ENCODE data around the gene CACHD1. TPM values are rescaled to one million over a fixed set of nuclear protein-coding genes. Genes with fewer than 3 reads are reported as not detected.

The CACHD1 gene
- total and polyA plus RNA-seq, 2 of the 4 experiments (the other 2 are of a cell fraction) = 2.9 to 5.9 TPM

DNA sequence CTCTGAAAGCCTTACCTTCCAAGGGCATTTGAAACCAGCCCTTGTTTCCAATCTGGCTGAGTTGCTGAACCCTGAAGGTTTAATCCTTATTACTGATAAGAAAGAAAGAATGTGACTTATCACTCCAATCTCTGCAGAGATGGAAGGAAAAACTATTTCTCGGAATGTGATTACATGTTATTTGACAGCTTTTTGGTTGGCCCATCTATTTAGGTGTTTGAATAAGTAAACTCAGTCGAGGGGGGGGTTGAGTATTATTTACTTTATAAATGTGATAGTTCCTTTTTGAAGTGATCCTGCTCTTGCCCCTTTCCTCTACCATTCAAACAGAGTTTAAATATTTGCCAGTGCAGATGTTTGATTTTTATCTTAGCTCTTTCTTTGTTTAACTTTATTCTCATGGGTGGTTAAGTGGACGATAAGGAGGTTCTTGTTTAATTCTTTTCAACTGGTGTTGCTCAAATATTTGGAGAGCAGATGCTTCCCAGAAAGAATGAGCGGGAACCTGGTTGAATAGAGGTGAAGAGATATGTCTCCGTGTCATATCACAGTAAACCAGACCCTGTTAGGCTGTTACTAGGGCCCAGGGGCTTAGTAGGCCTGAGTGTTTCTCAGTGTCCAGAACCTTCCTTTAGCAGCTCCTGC, 126.1 kb downstream of the CACHD1 start:
- Histone ChIP-seq H3K23ac (ENCODE audit: low read depth, low read length) (no peak overlapping the region), H3K27ac (ENCODE audit: insufficient read depth, low read length) (no peak overlapping the region), H3K4ac (ENCODE audit: low read depth, low read length) (no peak overlapping the region), H3K9me1 (ENCODE audit: insufficient read depth, low read length) (no peaks in the 10 kb centered on the region; the same call in 1 of the 2 replicates), H3K9me3 (ENCODE audit: control insufficient read depth, insufficient read depth, low read length) (no peaks in the 10 kb centered on the region), H3K36me3 (ENCODE audit: control insufficient read depth, insufficient read depth, low read length) (no peaks in the 10 kb centered on the region; the same call in 1 of the 2 replicates), H3K27me3 (ENCODE audit: control insufficient read depth, insufficient read depth, low read length) (no peaks in the 10 kb centered on the region), H4K5ac (ENCODE audit: low read depth, low read length) (no peak overlapping the region), H4K20me1 (ENCODE audit: insufficient read depth, low read length) (no peaks in the 10 kb centered on the region), H3K4me2 (ENCODE audit: low read depth, low read length) (no peak overlapping the region), H3K18ac (ENCODE audit: low read depth, low read length) (no peak overlapping the region), H2BK120ac (ENCODE audit: low read depth, low read length) (no peak overlapping the region), H3K56ac (ENCODE audit: extremely low read depth, insufficient read depth, low read length) (no peak overlapping the region), H2AK5ac (ENCODE audit: low read depth, low read length) (no peak overlapping the region; the same call in 1 of the 2 replicates), H2AK9ac (replicated peaks; ENCODE audit: low read depth, low read length, poor library complexity) (no peak overlapping the region), H3K9ac (ENCODE audit: low read depth, low read length) (no peak overlapping the region), H3K4me3 (ENCODE audit: insufficient read depth, low read depth, low read length) (no peak overlapping the region), H2BK15ac (ENCODE audit: low read depth, low read length) (no peak overlapping the region), H2BK5ac (ENCODE audit: low read depth, low read length, poor library complexity, severe bottlenecking) (no peak overlapping the region), H4K91ac (ENCODE audit: insufficient read depth, low read depth, low read length) (no peak overlapping the region), H3K4me1 (ENCODE audit: control insufficient read depth, insufficient read depth, low read length) (peaks cover 9% of the 10 kb centered on the region), H4K8ac (ENCODE audit: low read depth in 2 of 2, low read length in 2 of 2) (no peak overlapping the region), H3K14ac (replicated peaks; ENCODE audit: low read depth, low read length) (no peak overlapping the region), H2BK20ac (ENCODE audit: low read depth, low read length) (no peak overlapping the region), H3K79me1 (ENCODE audit: low read depth in 1 of 2, low read length in 2 of 2) (no peaks in the 10 kb centered on the region; a peak in 2 of 4 replicates), H2AFZ (replicated peaks; ENCODE audit: low read length, poor library complexity) (no peak overlapping the region)
- BruUV-seq (replicated peaks) = no TSS peak
- ATAC-seq (ENCODE audit: low read depth) (no peak), DNase-seq (no peak)
- CTCF ChIA-PET = interaction anchor here (0.6 kb wide), 1 partner anchor 329 kb away, joined by 3 read pairs; no protein-coding TSS in a partner anchor
- no peak for TF ChIP-seq MXI1 (IDR thresholded peaks at IDR 0.05; ENCODE audit: borderline replicate concordance, low read depth, low read length)
- TF ChIP-seq, protein P1, sequence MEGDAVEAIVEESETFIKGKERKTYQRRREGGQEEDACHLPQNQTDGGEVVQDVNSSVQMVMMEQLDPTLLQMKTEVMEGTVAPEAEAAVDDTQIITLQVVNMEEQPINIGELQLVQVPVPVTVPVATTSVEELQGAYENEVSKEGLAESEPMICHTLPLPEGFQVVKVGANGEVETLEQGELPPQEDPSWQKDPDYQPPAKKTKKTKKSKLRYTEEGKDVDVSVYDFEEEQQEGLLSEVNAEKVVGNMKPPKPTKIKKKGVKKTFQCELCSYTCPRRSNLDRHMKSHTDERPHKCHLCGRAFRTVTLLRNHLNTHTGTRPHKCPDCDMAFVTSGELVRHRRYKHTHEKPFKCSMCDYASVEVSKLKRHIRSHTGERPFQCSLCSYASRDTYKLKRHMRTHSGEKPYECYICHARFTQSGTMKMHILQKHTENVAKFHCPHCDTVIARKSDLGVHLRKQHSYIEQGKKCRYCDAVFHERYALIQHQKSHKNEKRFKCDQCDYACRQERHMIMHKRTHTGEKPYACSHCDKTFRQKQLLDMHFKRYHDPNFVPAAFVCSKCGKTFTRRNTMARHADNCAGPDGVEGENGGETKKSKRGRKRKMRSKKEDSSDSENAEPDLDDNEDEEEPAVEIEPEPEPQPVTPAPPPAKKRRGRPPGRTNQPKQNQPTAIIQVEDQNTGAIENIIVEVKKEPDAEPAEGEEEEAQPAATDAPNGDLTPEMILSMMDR (conservative IDR thresholded peaks at IDR 0.05; ENCODE audit: low read depth, low read length) = no peak
- TF ChIP-seq, protein P2, sequence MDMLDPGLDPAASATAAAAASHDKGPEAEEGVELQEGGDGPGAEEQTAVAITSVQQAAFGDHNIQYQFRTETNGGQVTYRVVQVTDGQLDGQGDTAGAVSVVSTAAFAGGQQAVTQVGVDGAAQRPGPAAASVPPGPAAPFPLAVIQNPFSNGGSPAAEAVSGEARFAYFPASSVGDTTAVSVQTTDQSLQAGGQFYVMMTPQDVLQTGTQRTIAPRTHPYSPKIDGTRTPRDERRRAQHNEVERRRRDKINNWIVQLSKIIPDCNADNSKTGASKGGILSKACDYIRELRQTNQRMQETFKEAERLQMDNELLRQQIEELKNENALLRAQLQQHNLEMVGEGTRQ (IDR thresholded peaks at IDR 0.05; ENCODE audit: low read depth, low read length) = no peak
- TF ChIP-seq MAFK (IDR thresholded peaks at IDR 0.05; ENCODE audit: low read depth, low read length) = no peak
- no peak for TF ChIP-seq MAZ (IDR thresholded peaks at IDR 0.05; ENCODE audit: borderline replicate concordance, low read depth, low read length)
- TF ChIP-seq SMC3 (IDR thresholded peaks at IDR 0.05; ENCODE audit: low read depth, low read length) = no peak
- no peak for TF ChIP-seq NFE2L2 (IDR thresholded peaks at IDR 0.05; ENCODE audit: low read depth, low read length)
- TF ChIP-seq RAD21 (IDR thresholded peaks at IDR 0.05; ENCODE audit: low read length) = no peak
- no peak for TF ChIP-seq CEBPB (IDR thresholded peaks at IDR 0.05; ENCODE audit: low read depth, low read length)
- TF ChIP-seq RCOR1 (IDR thresholded peaks at IDR 0.05; ENCODE audit: insufficient replicate concordance, low read length) = no peak
- no peak for TF ChIP-seq BHLHE40 (IDR thresholded peaks at IDR 0.05; ENCODE audit: low read depth, low read length)
- no peak for TF ChIP-seq POLR2A (IDR thresholded peaks at IDR 0.05; ENCODE audit: low read depth, low read length)
- TF ChIP-seq CHD1 (IDR thresholded peaks at IDR 0.05; ENCODE audit: low read depth, low read length) = no peak
- no peak for TF ChIP-seq RFX5 (IDR thresholded peaks at IDR 0.05; ENCODE audit: low read depth, low read length)
- TF ChIP-seq FOS (IDR thresholded peaks at IDR 0.05; ENCODE audit: low read depth, low read length) = no peak
- TF ChIP-seq, protein P3, sequence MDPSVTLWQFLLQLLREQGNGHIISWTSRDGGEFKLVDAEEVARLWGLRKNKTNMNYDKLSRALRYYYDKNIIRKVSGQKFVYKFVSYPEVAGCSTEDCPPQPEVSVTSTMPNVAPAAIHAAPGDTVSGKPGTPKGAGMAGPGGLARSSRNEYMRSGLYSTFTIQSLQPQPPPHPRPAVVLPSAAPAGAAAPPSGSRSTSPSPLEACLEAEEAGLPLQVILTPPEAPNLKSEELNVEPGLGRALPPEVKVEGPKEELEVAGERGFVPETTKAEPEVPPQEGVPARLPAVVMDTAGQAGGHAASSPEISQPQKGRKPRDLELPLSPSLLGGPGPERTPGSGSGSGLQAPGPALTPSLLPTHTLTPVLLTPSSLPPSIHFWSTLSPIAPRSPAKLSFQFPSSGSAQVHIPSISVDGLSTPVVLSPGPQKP (IDR thresholded peaks at IDR 0.05; ENCODE audit: borderline replicate concordance, low read depth, low read length) = no peak
- dilution Hi-C loops (cut with HindIII; ENCODE audit: low sequenced_read_pairs, unreplicated experiment) = no loop called here
- intact Hi-C loops (cut with micrococcal nuclease) = no loop called here
- WGBS, 2 experiments (ENCODE audit: extremely low coverage in 2 of 2, insufficient read length in 1 of 2) = no CpG with 5 or more reads among the region's 5 CpGs
- POLR2A ChIA-PET (ENCODE audit: unreplicated experiment) = no interaction called here
- in situ Hi-C loops (cut with MboI; ENCODE audit: low sequenced_read_pairs) = no loop called here
